Sigmoid colon (tissue), 7 donors: Measurements from ENCODE around the gene MAGEA4. TPM values are rescaled to one million over a fixed set of nuclear protein-coding genes. Genes with fewer than 3 reads are reported as not detected.

ENCODE experiments used
- DNase-seq: peaks from one replicate; pipeline ENCODE4 v3.0.0-alpha.2; 2019
- H3K27ac ChIP-seq, 4 donors: fragments of 200-600 bp; sonication (generic); one replicate each; pipeline ENCODE4 v1.5.1; 2016 to 2019; ENCODE audit warnings: mild to moderate bottlenecking in 1 of 4
- H3K27me3 ChIP-seq, 3 donors: fragments of 200-600 bp; sonication (generic); one replicate each; pipeline ENCODE4 v1.5.1; 2019; ENCODE audit warnings: mild to moderate bottlenecking in 1 of 3
- H3K36me3 ChIP-seq, 4 donors: fragments of 200-600 bp; sonication (generic); one replicate each; pipeline ENCODE4 v1.5.1; 2016 to 2019
- H3K4me1 ChIP-seq, 4 donors: fragments of 200-600 bp; sonication (generic); one replicate each; pipeline ENCODE4 v1.5.1; 2017 to 2019
- H3K4me3 ChIP-seq, 4 donors: fragments of 200-600 bp; sonication (generic); one replicate each; pipeline ENCODE4 v1.5.1; 2017 to 2019; ENCODE audit warnings: mild to moderate bottlenecking in 2 of 4, moderate library complexity in 1 of 4
- H3K9me3 ChIP-seq, 4 donors: fragments of 200-600 bp in 3 of 4; sonication (generic) in 3 of 4; one replicate each; pipeline versions ENCODE4 v1.5.1 to v1.6.1; 2013 to 2019
- CTCF ChIP-seq, 4 experiments: fragments of 450-650 bp in 3 of 4; fragments of 200-600 bp in 1 of 4; IDR thresholded peaks; one replicate each; pipeline ENCODE4 v1.5.1; 2016 to 2019; ENCODE audit warnings: antibody characterized with exemption in 4 of 4, mild to moderate bottlenecking in 3 of 4, moderate library complexity in 2 of 4
- EP300 ChIP-seq, 4 donors: sonication (generic); formaldehyde crosslinking; IDR thresholded peaks; one replicate each; pipeline ENCODE4 v1.6.1; 2017; ENCODE audit warnings: antibody characterized with exemption in 4 of 4
- POLR2A ChIP-seq, 2 donors: fragments of 450-650 bp; IDR thresholded peaks; one replicate each; pipeline ENCODE4 v1.6.1; 2016; ENCODE audit warnings: antibody characterized with exemption in 2 of 2, mild to moderate bottlenecking in 2 of 2, moderate library complexity in 2 of 2
- POLR2AphosphoS5 ChIP-seq, 4 donors: sonication (generic); formaldehyde crosslinking; IDR thresholded peaks; one replicate each; pipeline ENCODE4 v1.6.1; 2017; ENCODE audit warnings: antibody characterized with exemption in 4 of 4
- WGBS, 2 donors: extraction: QIAGEN DNeasy Blood & Tissue Kit; methylation state at CpG; one replicate each; pipeline ENCODE4 v1.1.7; 2013; 5-methylcytosine and 5-hydroxymethylcytosine counted together
- intact Hi-C: fragments of 100-400 bp; cut with DNase I; formaldehyde crosslinking; loops from one replicate; pipeline ENCODE4 v1.15.1; 2023
- polyA plus RNA-seq, 3 donors: library from polyadenylated mRNA; stranded (reverse); fragments of 200-250 nt; gene quantifications; one replicate each; pipeline ENCODE4 v1.2.3, GENCODE V29; 2013
- total RNA-seq, 4 donors: library from RNA; depleted of rRNA; stranded (reverse); fragments of >200 nt; gene quantifications; one replicate each; pipeline ENCODE4 v1.1.0, GENCODE V29; 2016
- donor health status: healthy with polysubstance abuse.
- donor health status: Bipolar disorder and iron deficiency.
- donor health status: healthy.

The MAGEA4 gene
- total and polyA plus RNA-seq, 7 donors: not detected

- no peaks in the 10 kb centered on the region for H3K9me3 ChIP-seq
- no peaks in the 10 kb centered on the region for H3K4me1 ChIP-seq
- no peak for DNase-seq
- TF ChIP-seq POLR2A (IDR thresholded peaks at IDR 0.05) (no peak), POLR2AphosphoS5 (IDR thresholded peaks at IDR 0.05) (no peak), CTCF (IDR thresholded peaks at IDR 0.05) (no peak), EP300 (IDR thresholded peaks at IDR 0.05) (no peak)
- no peaks in the 10 kb centered on the region for H3K36me3 ChIP-seq
- WGBS, 2 donors: 88 to 93% methylated on average over 10 of the region's 10 CpGs
- no peak overlapping the region for H3K27ac ChIP-seq
- intact Hi-C loops: no loop called here
- H3K27me3 ChIP-seq: no peaks in the 10 kb centered on the region
- H3K4me3 ChIP-seq: no peak overlapping the region
Observed at GRCh38 chrX:151921292-151921691, 8.6 kb downstream of the MAGEA4 start.

GRCh38 chrX:151921866-151922265 is 9.2 kb downstream of the MAGEA4 start:
- Histone ChIP-seq H3K27me3 (no peaks in the 10 kb centered on the region), H3K9me3 (no peaks in the 10 kb centered on the region), H3K4me1 (no peaks in the 10 kb centered on the region), H3K36me3 (no peaks in the 10 kb centered on the region), H3K27ac (no peak overlapping the region), H3K4me3 (no peak overlapping the region)
- no peak for TF ChIP-seq POLR2A (IDR thresholded peaks at IDR 0.05)
- no peak for TF ChIP-seq CTCF (IDR thresholded peaks at IDR 0.05)
- no peak for TF ChIP-seq EP300 (IDR thresholded peaks at IDR 0.05)
- TF ChIP-seq POLR2AphosphoS5 (IDR thresholded peaks at IDR 0.05): no peak
- 83 to 89% methylated on average over 5 of the region's 5 CpGs for WGBS, 2 donors
- DNase-seq: no peak
- intact Hi-C loops: no loop called here

- no peaks in the 10 kb centered on the region for H3K9me3 ChIP-seq
- TF ChIP-seq EP300 (IDR thresholded peaks at IDR 0.05) (no peak), CTCF (IDR thresholded peaks at IDR 0.05) (no peak), POLR2A (IDR thresholded peaks at IDR 0.05) (no peak), POLR2AphosphoS5 (IDR thresholded peaks at IDR 0.05) (no peak)
- no peak overlapping the region for H3K4me3 ChIP-seq
- no peaks in the 10 kb centered on the region for H3K36me3 ChIP-seq
- WGBS, 2 donors: 95% methylated on average over 5 of the region's 5 CpGs
- no peaks in the 10 kb centered on the region for H3K4me1 ChIP-seq
- intact Hi-C loops: no loop called here
- H3K27me3 ChIP-seq: no peaks in the 10 kb centered on the region
- no peak for DNase-seq
- no peak overlapping the region for H3K27ac ChIP-seq
Observed at GRCh38 chrX:151922692-151923091, 10.0 kb downstream of the MAGEA4 start.

GRCh38 chrX:151923648-151924047 is 11.0 kb downstream of the MAGEA4 start:
- no peak overlapping the region for H3K27ac ChIP-seq
- no peaks in the 10 kb centered on the region for H3K27me3 ChIP-seq
- WGBS, 2 donors: 93 to 94% methylated on average over 6 of the region's 6 CpGs
- H3K9me3 ChIP-seq: no peaks in the 10 kb centered on the region
- DNase-seq: no peak
- H3K4me3 ChIP-seq: no peak overlapping the region
- H3K4me1 ChIP-seq: no peaks in the 10 kb centered on the region
- intact Hi-C loops: no loop called here
- no peaks in the 10 kb centered on the region for H3K36me3 ChIP-seq
- TF ChIP-seq CTCF (IDR thresholded peaks at IDR 0.05) (no peak), POLR2AphosphoS5 (IDR thresholded peaks at IDR 0.05) (no peak), POLR2A (IDR thresholded peaks at IDR 0.05) (no peak), EP300 (IDR thresholded peaks at IDR 0.05) (no peak)

GRCh38 chrX:151929126-151929525 is 16.4 kb downstream of the MAGEA4 start:
- Histone ChIP-seq H3K27me3 (no peaks in the 10 kb centered on the region), H3K27ac (no peak overlapping the region), H3K9me3 (no peaks in the 10 kb centered on the region), H3K4me1 (no peaks in the 10 kb centered on the region), H3K4me3 (no peak overlapping the region), H3K36me3 (no peaks in the 10 kb centered on the region)
- intact Hi-C loops: no loop called here
- TF ChIP-seq POLR2A (IDR thresholded peaks at IDR 0.05) (no peak), EP300 (IDR thresholded peaks at IDR 0.05) (no peak), POLR2AphosphoS5 (IDR thresholded peaks at IDR 0.05) (no peak), CTCF (IDR thresholded peaks at IDR 0.05) (no peak)
- DNase-seq: no peak
- WGBS, 2 donors: 53 to 72% methylated on average over 4 of the region's 4 CpGs
